Endothelial cell of umbilical vein (primary cell): ENCODE data around the gene RBPJL. TPM values are rescaled to one million over a fixed set of nuclear protein-coding genes. Genes with fewer than 3 reads are reported as not detected.

Experiments used
- BruUV-seq: library from RNA; stranded (reverse); fragments of 400-500 nt; replicated peaks from 2 replicates; lab custom pipeline; 2021; lab: Mats Ljungman, UMichigan
- CTCF ChIA-PET: fragments of 300-600, 350-600 bp; sonication (Branson Sonifier 250); formaldehyde crosslinking; loops from one replicate; lab custom pipeline; 2021; ENCODE audit warnings: antibody characterized with exemption, inconsistent platforms; lab: Charles Lee
- POLR2A ChIA-PET: fragments of 300-600, 350-600 bp; sonication (Branson Sonifier 250); formaldehyde crosslinking; loops from one replicate; lab custom pipeline; 2021; ENCODE audit warnings: antibody characterized with exemption, inconsistent platforms; lab: Charles Lee
- DNase-seq: peaks from one replicate; pipeline ENCODE4 v3.0.0-alpha.2; 2011; ENCODE audit warnings: low read depth, low spot score
- FAIRE-seq: peaks from 2 replicates; lab custom pipeline; 2011; peaks lifted over from hg19 to GRCh38; lab: Jason Lieb, UNC
- H2AFZ ChIP-seq: 2 replicates; pipeline ENCODE4 v1.6.0; 2012; ENCODE audit warnings: low read depth, low read length, control low read depth, inconsistent platforms
- H3K27ac ChIP-seq: 2 replicates; pipeline ENCODE4 v1.5.1; 2011; ENCODE audit warnings: low read depth, mild to moderate bottlenecking, control low read depth, low read length, moderate library complexity; ENCODE audit not compliant: insufficient read depth
- H3K27me3 ChIP-seq, 2 experiments: 2 replicates each; pipeline versions ENCODE4 v1.6.0 to v1.6.1; 2011; ENCODE audit warnings: low read length in 2 of 2, mixed read lengths in 1 of 2; ENCODE audit not compliant: control insufficient read depth in 2 of 2, insufficient read depth in 2 of 2
- H3K36me3 ChIP-seq, 2 experiments: 2 replicates in 1 of 2; 3 replicates in 1 of 2; pipeline ENCODE4 v1.5.1; 2011; ENCODE audit warnings: low read length in 2 of 2, mild to moderate bottlenecking in 1 of 2, moderate library complexity in 1 of 2; ENCODE audit not compliant: control insufficient read depth in 2 of 2, insufficient read depth in 2 of 2; ENCODE audit errors: extremely low read depth in 1 of 2
- H3K4me1 ChIP-seq: 3 replicates; pipeline ENCODE4 v1.5.1; 2011; ENCODE audit warnings: mild to moderate bottlenecking, low read length; ENCODE audit not compliant: control insufficient read depth, insufficient read depth; ENCODE audit errors: extremely low read depth
- H3K4me2 ChIP-seq: 2 replicates; pipeline ENCODE4 v1.6.1; 2011; ENCODE audit warnings: low read length, control low read depth, mixed read lengths; ENCODE audit not compliant: insufficient read depth
- H3K4me3 ChIP-seq, 3 experiments: fragments of 200-600 bp in 1 of 3; sonication (generic), shearing (Covaris generic) in 1 of 3; replicated peaks in 1 of 3; 2 replicates each; pipeline ENCODE4 v1.5.1; 2011 to 2016; ENCODE audit warnings: control low read depth in 3 of 3, low read length in 3 of 3, mild to moderate bottlenecking in 2 of 3, inconsistent platforms in 1 of 3, low read depth in 1 of 3, moderate library complexity in 1 of 3; ENCODE audit not compliant: insufficient read depth in 1 of 3
- H3K79me2 ChIP-seq: 2 replicates; pipeline ENCODE4 v1.6.0; 2012; ENCODE audit warnings: low read length, inconsistent platforms; ENCODE audit not compliant: control insufficient read depth, insufficient read depth
- H3K9ac ChIP-seq: replicated peaks from 2 replicates; pipeline ENCODE3; 2011; ENCODE audit warnings: low read length, control low read depth; ENCODE audit not compliant: insufficient read depth; ENCODE audit errors: extremely low read depth
- H3K9me1 ChIP-seq: replicated peaks from 3 replicates; pipeline ENCODE4 v1.6.0; 2011; ENCODE audit warnings: mild to moderate bottlenecking, low read length; ENCODE audit not compliant: control insufficient read depth, insufficient read depth; ENCODE audit errors: extremely low read depth
- H3K9me3 ChIP-seq: replicated peaks from 2 replicates; pipeline ENCODE4 v1.5.1; 2012; ENCODE audit warnings: low read length, inconsistent platforms; ENCODE audit not compliant: control insufficient read depth, insufficient read depth
- H4K20me1 ChIP-seq: replicated peaks from 2 replicates; pipeline ENCODE3; 2011; ENCODE audit warnings: mild to moderate bottlenecking, low read length; ENCODE audit not compliant: control insufficient read depth, insufficient read depth; ENCODE audit errors: extremely low read depth
- CTCF ChIP-seq, 2 donors: IDR thresholded peaks; 1 replicate in 1 of 2; 2 replicates in 1 of 2; pipeline ENCODE4 v1.5.1; 2011; ENCODE audit warnings: low read length in 2 of 2, mild to moderate bottlenecking in 2 of 2, moderate library complexity in 2 of 2, control low read depth in 1 of 2, inconsistent platforms in 1 of 2, low read depth in 1 of 2; ENCODE audit not compliant: insufficient read depth in 1 of 2; ENCODE audit errors: extremely low read depth in 1 of 2
- EZH2 ChIP-seq: IDR thresholded peaks from 2 replicates; pipeline ENCODE4 v1.6.1; 2012; ENCODE audit warnings: borderline replicate concordance, low read depth, mild to moderate bottlenecking, moderate library complexity, low read length, inconsistent platforms; ENCODE audit not compliant: severe bottlenecking
- GATA2 ChIP-seq: IDR thresholded peaks from 2 replicates; pipeline ENCODE4 v1.7.0; 2011; ENCODE audit warnings: low read depth, mild to moderate bottlenecking, moderate library complexity, mixed read lengths, low read length; ENCODE audit not compliant: insufficient read length, insufficient read depth
- MAX ChIP-seq: IDR thresholded peaks from 2 replicates; pipeline ENCODE4 v1.6.1; 2011; ENCODE audit not compliant: insufficient read depth, insufficient read length
- MYC ChIP-seq: IDR thresholded peaks from one replicate; pipeline ENCODE4 v1.6.1; 2011; ENCODE audit warnings: mild to moderate bottlenecking, low read depth, low read length
- POLR2A ChIP-seq: IDR thresholded peaks from 2 replicates; pipeline ENCODE4 v1.6.1; 2012; ENCODE audit warnings: low read depth, mild to moderate bottlenecking, control low read depth, low read length
- POLR2AphosphoS5 ChIP-seq: IDR thresholded peaks from 2 replicates; pipeline ENCODE4 v1.6.1; 2012; ENCODE audit warnings: low read depth, mild to moderate bottlenecking, control low read depth, low read length, moderate library complexity; ENCODE audit not compliant: insufficient read depth
- dilution Hi-C: fragments of 300-500 bp; cut with MboI; formaldehyde crosslinking; loops from one replicate; pipeline ENCODE4 v1.15.0; 2019; ENCODE audit warnings: low sequenced_read_pairs; ENCODE audit not compliant: extremely low pct_ligation_motif_present
- intact Hi-C: fragments of 100-400 bp; cut with micrococcal nuclease; formaldehyde crosslinking; loops from one replicate; pipeline ENCODE4 v1.10.0; 2022
- polyA plus RNA-seq, 4 experiments: library from polyadenylated mRNA; depleted of rRNA in 3 of 4; stranded (reverse) in 3 of 4; unstranded in 1 of 4; fragments of >200 nt; gene quantifications; 2 replicates each; pipeline versions ENCODE4 v1.2.1 to v1.2.3, GENCODE V29; 2011 to 2012; ENCODE audit warnings: missing spikeins in 1 of 4
- total RNA-seq: library from RNA; stranded (reverse); gene quantifications from 2 replicates; pipeline ENCODE4 v1.2.3, GENCODE V29; 2021

The RBPJL gene
- total and polyA plus RNA-seq, 2 donors (not counting 3 experiments of a cell fraction or from before 2014, with no cell fraction given) = not detected

GRCh38 chr20:45347297-45347935, 40.8 kb downstream of the RBPJL start:
- H4K20me1 ChIP-seq = no peaks in the 10 kb centered on the region
- H3K9me1 ChIP-seq = no peaks in the 10 kb centered on the region
- peak overlapping the region; percentile 69 for H3K9ac ChIP-seq
- H3K9me3 ChIP-seq = no peaks in the 10 kb centered on the region
- ChIA-PET CTCF (interaction anchor here (0.6 to 4.7 kb wide), 10 partner anchors 10 to 424 kb away, joined by 3 to 28 read pairs (median 7); partner anchors contain the start of gene SYS1), POLR2A (interaction anchor here (0.8 to 3.5 kb wide), 8 partner anchors 8 to 26 kb away, joined by 3 to 52 read pairs (median 6); partner anchors contain the start of gene SYS1)
- peak overlapping the region; percentile 51 for H2AFZ ChIP-seq
- peak overlapping the region; percentile 50 to 85 (median 69) for H3K4me3 ChIP-seq
- TF ChIP-seq GATA2 (no peak), POLR2A (no peak), MYC (no peak), POLR2AphosphoS5 (no peak), CTCF (IDR thresholded peaks at IDR 0.05; ENCODE audit: extremely low read depth in 1 of 2, insufficient read depth in 1 of 2, low read depth in 1 of 2, low read length in 2 of 2) (no peak), MAX (no peak), EZH2 (no peak)
- no TSS peak for BruUV-seq
- dilution Hi-C loops = no loop called here
- DNase-seq (no peak), FAIRE-seq (peak; percentile 33)
- H3K27ac ChIP-seq = peak overlapping the region; percentile 62
- intact Hi-C loops = loop anchor here (10.0 kb wide), 1 partner anchor 567 kb away; the partner anchor contains the start of gene PLTP
- peaks cover 49% of the 10 kb centered on the region for H3K79me2 ChIP-seq
- peaks cover 57% of the 10 kb centered on the region for H3K4me1 ChIP-seq
- no peaks in the 10 kb centered on the region for H3K27me3 ChIP-seq
- no peaks in the 10 kb centered on the region for H3K36me3 ChIP-seq
- peak overlapping the region; percentile 89 for H3K4me2 ChIP-seq
